ENCODE measurements around the gene TMX1.

The TMX1 gene

GRCh38 chr14:51289169-51289568 lies 49.1 kb downstream of the TMX1 start:
- Histone ChIP-seq H3K27ac (ENCODE audit: low read depth, low read length) (no peak overlapping the region), H3K9me2 (replicated peaks; ENCODE audit: insufficient read depth, low read length) (no peaks in the 10 kb centered on the region), H3F3A (ENCODE audit: insufficient read depth) (no peaks in the 10 kb centered on the region), H3K79me2 (ENCODE audit: insufficient read depth, low read length) (no peaks in the 10 kb centered on the region), H3K4me2 (ENCODE audit: low read depth, low read length, poor library complexity, severe bottlenecking) (no peak overlapping the region), H3K27me3 (ENCODE audit: low read length) (no peaks in the 10 kb centered on the region), H3K36me3 (ENCODE audit: low read length) (no peaks in the 10 kb centered on the region), H3K9me3 (ENCODE audit: insufficient read depth, low read length) (no peaks in the 10 kb centered on the region), H3K9ac (ENCODE audit: low read length) (no peak overlapping the region), H3K4me3 (ENCODE audit: insufficient read depth, low read length, poor library complexity, severe bottlenecking) (no peak overlapping the region), H4K20me1 (ENCODE audit: low read depth, low read length) (no peaks in the 10 kb centered on the region), H2AFZ (ENCODE audit: low read depth, low read length, severe bottlenecking) (no peak overlapping the region)
- TF ChIP-seq CTCF (IDR thresholded peaks at IDR 0.05; ENCODE audit: insufficient read depth, low read length, poor library complexity, severe bottlenecking) (no peak), EZH2phosphoT487 (conservative IDR thresholded peaks at IDR 0.05; ENCODE audit: low read length) (no peak)

DNA sequence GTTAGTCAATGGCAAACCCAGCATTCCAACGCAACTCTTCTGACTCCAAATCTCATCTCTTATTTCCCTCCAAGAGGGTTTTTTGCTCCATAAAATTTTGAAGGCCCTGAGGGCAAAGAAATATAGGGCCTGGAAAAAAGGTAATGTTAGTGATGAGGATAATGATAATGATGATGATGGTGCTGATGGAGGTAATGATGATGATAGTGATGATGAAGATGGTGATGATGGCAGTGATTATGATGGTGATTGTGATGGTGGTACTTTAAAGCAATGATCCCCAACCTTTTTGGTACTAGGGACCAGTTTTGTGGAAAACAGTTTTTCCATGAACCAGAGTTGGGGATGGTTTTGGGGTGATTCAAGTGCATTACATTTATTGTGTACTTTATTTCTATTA lies 50.1 kb downstream of the TMX1 start:
- Histone ChIP-seq H4K20me1 (ENCODE audit: low read depth, low read length) (no peaks in the 10 kb centered on the region), H3K4me3 (ENCODE audit: insufficient read depth, low read length, poor library complexity, severe bottlenecking) (no peak overlapping the region), H3K4me2 (ENCODE audit: low read depth, low read length, poor library complexity, severe bottlenecking) (no peak overlapping the region), H3F3A (ENCODE audit: insufficient read depth) (no peaks in the 10 kb centered on the region), H3K79me2 (ENCODE audit: insufficient read depth, low read length) (no peaks in the 10 kb centered on the region), H3K36me3 (ENCODE audit: low read length) (no peaks in the 10 kb centered on the region), H2AFZ (ENCODE audit: low read depth, low read length, severe bottlenecking) (no peak overlapping the region), H3K27me3 (ENCODE audit: low read length) (no peaks in the 10 kb centered on the region), H3K27ac (ENCODE audit: low read depth, low read length) (no peak overlapping the region), H3K9me2 (replicated peaks; ENCODE audit: insufficient read depth, low read length) (no peaks in the 10 kb centered on the region), H3K9me3 (ENCODE audit: insufficient read depth, low read length) (no peaks in the 10 kb centered on the region), H3K9ac (ENCODE audit: low read length) (no peak overlapping the region)
- TF ChIP-seq EZH2phosphoT487 (conservative IDR thresholded peaks at IDR 0.05; ENCODE audit: low read length), result no peak
- TF ChIP-seq CTCF (IDR thresholded peaks at IDR 0.05; ENCODE audit: insufficient read depth, low read length, poor library complexity, severe bottlenecking), result no peak

GRCh38 chr14:51291016-51291415 lies 51.0 kb downstream of the TMX1 start:
- H3K36me3 ChIP-seq (ENCODE audit: low read length), result no peaks in the 10 kb centered on the region
- no peak overlapping the region for H2AFZ ChIP-seq (ENCODE audit: low read depth, low read length, severe bottlenecking)
- H3K79me2 ChIP-seq (ENCODE audit: insufficient read depth, low read length), result no peaks in the 10 kb centered on the region
- H4K20me1 ChIP-seq (ENCODE audit: low read depth, low read length), result no peaks in the 10 kb centered on the region
- TF ChIP-seq CTCF (IDR thresholded peaks at IDR 0.05; ENCODE audit: insufficient read depth, low read length, poor library complexity, severe bottlenecking) (no peak), EZH2phosphoT487 (conservative IDR thresholded peaks at IDR 0.05; ENCODE audit: low read length) (no peak)
- H3K9me3 ChIP-seq (ENCODE audit: insufficient read depth, low read length), result no peaks in the 10 kb centered on the region
- H3K27me3 ChIP-seq (ENCODE audit: low read length), result no peaks in the 10 kb centered on the region
- H3K9ac ChIP-seq (ENCODE audit: low read length), result no peak overlapping the region
- no peak overlapping the region for H3K4me2 ChIP-seq (ENCODE audit: low read depth, low read length, poor library complexity, severe bottlenecking)
- H3K9me2 ChIP-seq (replicated peaks; ENCODE audit: insufficient read depth, low read length), result no peaks in the 10 kb centered on the region
- H3F3A ChIP-seq (ENCODE audit: insufficient read depth), result no peaks in the 10 kb centered on the region
- no peak overlapping the region for H3K4me3 ChIP-seq (ENCODE audit: insufficient read depth, low read length, poor library complexity, severe bottlenecking)
- no peak overlapping the region for H3K27ac ChIP-seq (ENCODE audit: low read depth, low read length)
